Measurements from ENCODE around the gene NPAS3.

Gene NPAS3

GRCh38 chr14:33191855-33192254, 253.2 kb downstream of the NPAS3 start:
- DNase-seq, result no peak

- DNase-seq, result no peak
Observed at GRCh38 chr14:33194551-33194950, 255.9 kb downstream of the NPAS3 start.

GRCh38 chr14:33198684-33199083, 260.0 kb downstream of the NPAS3 start:
- DNase-seq, result no peak

- no peak for DNase-seq
Observed at GRCh38 chr14:33201116-33201515, 262.4 kb downstream of the NPAS3 start.

GRCh38 chr14:33206981-33207380, 268.3 kb downstream of the NPAS3 start:
- DNase-seq, result no peak

- DNase-seq, result no peak
Observed at GRCh38 chr14:33207467-33208017, 268.9 kb downstream of the NPAS3 start.

GRCh38 chr14:33210311-33210710, 271.6 kb downstream of the NPAS3 start:
- no peak for DNase-seq

GRCh38 chr14:33218026-33218425, 279.3 kb downstream of the NPAS3 start:
- no peak for DNase-seq

GRCh38 chr14:33219957-33220356, 281.3 kb downstream of the NPAS3 start:
- DNase-seq, result no peak

GRCh38 chr14:33229269-33229929, 290.7 kb downstream of the NPAS3 start:
- no peak for DNase-seq

- DNase-seq, result no peak
Observed at GRCh38 chr14:33230021-33230420, 291.3 kb downstream of the NPAS3 start.

- no peak for DNase-seq
Observed at GRCh38 chr14:33232031-33232430, 293.4 kb downstream of the NPAS3 start.

GRCh38 chr14:33237115-33237740, 298.5 kb downstream of the NPAS3 start:
- no peak for DNase-seq

GRCh38 chr14:33239465-33239864, 300.8 kb downstream of the NPAS3 start:
- DNase-seq, result no peak

- no peak for DNase-seq
Observed at GRCh38 chr14:33240466-33240865, 301.8 kb downstream of the NPAS3 start.

GRCh38 chr14:33241331-33241730, 302.7 kb downstream of the NPAS3 start:
- no peak for DNase-seq

- DNase-seq, result no peak
Observed at GRCh38 chr14:33249233-33249820, 310.6 kb downstream of the NPAS3 start.

GRCh38 chr14:33250963-33251362, 312.3 kb downstream of the NPAS3 start:
- DNase-seq, result no peak

- DNase-seq, result no peak
Observed at GRCh38 chr14:33254342-33254741, 315.7 kb downstream of the NPAS3 start.

- no peak for DNase-seq
Observed at GRCh38 chr14:33254861-33255395, 316.2 kb downstream of the NPAS3 start.

- DNase-seq, result no peak
Observed at GRCh38 chr14:33257796-33258195, 319.1 kb downstream of the NPAS3 start.

- DNase-seq, result no peak
Observed at GRCh38 chr14:33259764-33260163, 321.1 kb downstream of the NPAS3 start.

GRCh38 chr14:33271216-33271615, 332.5 kb downstream of the NPAS3 start:
- no peak for DNase-seq

- no peak for DNase-seq
Observed at GRCh38 chr14:33271891-33272290, 333.2 kb downstream of the NPAS3 start.
